Measurements from ENCODE around the gene PANK3.
"Not testable (repeated sequence)": the region's sequence is repeated elsewhere in the genome, so short reads cannot be mapped to it uniquely, and the experiment has no call there.

Gene PANK3

DNA sequence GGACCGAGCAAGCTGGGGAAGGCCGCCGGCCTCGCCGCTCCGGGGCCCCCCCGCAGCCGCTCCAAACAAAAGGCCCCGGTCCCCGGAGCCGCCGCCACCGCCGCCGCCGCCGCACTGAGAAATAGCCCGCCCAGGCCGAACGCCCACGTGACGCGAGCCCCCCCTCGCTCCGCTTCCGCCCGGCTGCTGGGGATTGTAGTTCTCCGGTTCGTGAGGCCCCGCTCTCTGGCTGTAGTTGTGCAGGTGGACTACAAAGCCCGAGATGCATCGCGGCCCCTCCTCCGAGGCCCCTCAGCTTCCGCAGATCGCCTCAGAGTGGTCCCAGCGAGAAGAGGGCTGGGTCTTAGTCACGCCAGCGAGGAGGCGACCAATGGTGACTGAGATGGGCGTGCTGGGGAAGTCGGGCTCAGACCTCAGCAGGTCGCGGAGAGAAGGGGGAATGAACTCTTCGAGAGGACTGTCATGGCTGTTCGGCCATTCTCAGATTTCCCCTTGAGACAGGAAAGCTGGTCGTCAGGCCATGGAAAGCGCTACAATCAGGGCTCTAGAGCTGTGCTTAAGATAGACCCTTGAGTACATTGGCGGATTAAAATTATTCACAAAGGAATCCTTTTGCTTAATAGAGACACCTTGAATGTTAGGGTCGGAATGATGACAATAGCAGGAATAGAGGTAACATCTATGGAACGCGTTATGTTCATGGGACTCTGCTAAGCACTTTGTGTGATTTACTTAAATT, 489 bp upstream of the PANK3 start:
- TF ChIP-seq EZH2 (optimal IDR thresholded peaks at IDR 0.05; ENCODE audit: low read depth, low read length) (no peak), EZH2phosphoT487 (IDR thresholded peaks at IDR 0.05; ENCODE audit: low read length) (no peak), CTCF (IDR thresholded peaks at IDR 0.05; ENCODE audit: low read length) (no peak)
- Histone ChIP-seq H3K9ac (ENCODE audit: low read length) (peak overlapping the region; percentile 94), H3K36me3 (replicated peaks; ENCODE audit: insufficient read depth, low read length) (no peaks in the 10 kb centered on the region), H3F3A (ENCODE audit: insufficient read depth, low read length) (0 out of 2 replicates have a peak, but pooled peaks cover 6% of the 10 kb centered on the region), H3K9me2 (replicated peaks; ENCODE audit: insufficient read depth, low read length) (no peaks in the 10 kb centered on the region), H3K4me3 (ENCODE audit: low read length) (peak overlapping the region; percentile 66), H4K20me1 (ENCODE audit: insufficient read depth, low read length) (no peaks in the 10 kb centered on the region; the same call in 1 of the 2 replicates), H3K79me2 (ENCODE audit: low read length) (peaks cover 45% of the 10 kb centered on the region), H3K9me3 (replicated peaks; ENCODE audit: insufficient read depth, low read length) (no peaks in the 10 kb centered on the region), H3K27ac (ENCODE audit: low read length) (peak overlapping the region; percentile 76), H3K4me1 (ENCODE audit: low read length) (peaks cover 22% of the 10 kb centered on the region), H3K4me2 (ENCODE audit: low read depth, low read length) (peak overlapping the region; percentile 92), H3K27me3 (replicated peaks; ENCODE audit: insufficient read depth, low read length) (no peaks in the 10 kb centered on the region), H2AFZ (ENCODE audit: low read length) (peak overlapping the region; percentile 77)
- DNase-seq = peak; percentile 99

- Histone ChIP-seq H3F3A (ENCODE audit: insufficient read depth, low read length) (no peaks in the 10 kb centered on the region), H3K9me2 (replicated peaks; ENCODE audit: insufficient read depth, low read length) (no peaks in the 10 kb centered on the region), H3K9me3 (replicated peaks; ENCODE audit: insufficient read depth, low read length) (no peaks in the 10 kb centered on the region), H3K4me2 (ENCODE audit: low read depth, low read length) (peak overlapping the region; percentile 53), H3K9ac (ENCODE audit: low read length) (peak overlapping the region; percentile 94; the same call in 1 of the 2 replicates), H3K79me2 (ENCODE audit: low read length) (peaks cover 53% of the 10 kb centered on the region), H3K27me3 (replicated peaks; ENCODE audit: insufficient read depth, low read length) (no peaks in the 10 kb centered on the region), H3K27ac (ENCODE audit: low read length) (no peak overlapping the region), H3K4me1 (ENCODE audit: low read length) (peaks cover 12% of the 10 kb centered on the region; the same call in 1 of the 2 replicates), H3K4me3 (ENCODE audit: low read length) (peak overlapping the region; percentile 99), H4K20me1 (ENCODE audit: insufficient read depth, low read length) (peaks cover 4% of the 10 kb centered on the region), H3K36me3 (replicated peaks; ENCODE audit: insufficient read depth, low read length) (no peaks in the 10 kb centered on the region), H2AFZ (ENCODE audit: low read length) (no peak overlapping the region)
- DNase-seq = no peak
- no peak for TF ChIP-seq CTCF (IDR thresholded peaks at IDR 0.05; ENCODE audit: low read length)
- TF ChIP-seq EZH2 (optimal IDR thresholded peaks at IDR 0.05; ENCODE audit: low read depth, low read length) = no peak
- no peak for TF ChIP-seq EZH2phosphoT487 (IDR thresholded peaks at IDR 0.05; ENCODE audit: low read length)
Measured at GRCh38 chr5:168578006-168578405, 1.2 kb downstream of the PANK3 start.

- no peak overlapping the region for H3K4me2 ChIP-seq (ENCODE audit: low read depth, low read length)
- H2AFZ ChIP-seq (ENCODE audit: low read length) = no peak overlapping the region
- H4K20me1 ChIP-seq (ENCODE audit: insufficient read depth, low read length) = peaks cover 10% of the 10 kb centered on the region
- H3K36me3 ChIP-seq (replicated peaks; ENCODE audit: insufficient read depth, low read length) = no peaks in the 10 kb centered on the region
- no peaks in the 10 kb centered on the region for H3F3A ChIP-seq (ENCODE audit: insufficient read depth, low read length)
- peaks cover 76% of the 10 kb centered on the region for H3K79me2 ChIP-seq (ENCODE audit: low read length)
- no peak overlapping the region for H3K27ac ChIP-seq (ENCODE audit: low read length)
- H3K4me1 ChIP-seq (ENCODE audit: low read length) = peaks cover 12% of the 10 kb centered on the region; the same call in 1 of the 2 replicates
- no peak overlapping the region for H3K4me3 ChIP-seq (ENCODE audit: low read length)
- TF ChIP-seq EZH2 (optimal IDR thresholded peaks at IDR 0.05; ENCODE audit: low read depth, low read length) (no peak), EZH2phosphoT487 (IDR thresholded peaks at IDR 0.05; ENCODE audit: low read length) (no peak)
- DNase-seq = no peak
- H3K9me2 ChIP-seq (replicated peaks; ENCODE audit: insufficient read depth, low read length) = no peaks in the 10 kb centered on the region
- no peak overlapping the region for H3K9ac ChIP-seq (ENCODE audit: low read length)
- no peaks in the 10 kb centered on the region for H3K9me3 ChIP-seq (replicated peaks; ENCODE audit: insufficient read depth, low read length)
- H3K27me3 ChIP-seq (replicated peaks; ENCODE audit: insufficient read depth, low read length) = no peaks in the 10 kb centered on the region
Measured at GRCh38 chr5:168575391-168576372, 3.5 kb downstream of the PANK3 start.

DNA sequence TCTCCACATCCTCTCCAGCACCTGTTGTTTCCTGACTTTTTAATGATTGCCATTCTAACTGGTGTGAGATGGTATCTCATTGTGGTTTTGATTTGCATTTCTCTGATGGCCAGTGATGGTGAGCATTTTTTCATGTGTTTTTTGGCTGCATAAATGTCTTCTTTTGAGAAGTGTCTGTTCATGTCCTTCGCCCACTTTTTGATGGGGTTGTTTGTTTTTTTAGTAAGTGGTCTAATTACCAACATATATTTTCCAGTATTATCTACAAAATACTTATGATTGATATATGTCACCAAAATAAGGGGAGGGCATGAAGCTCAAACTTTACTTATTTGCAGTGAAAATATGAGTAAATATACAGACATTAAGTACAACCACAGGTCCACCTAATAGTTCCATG, 5.0 kb downstream of the PANK3 start:
- H3K9me2 ChIP-seq (replicated peaks; ENCODE audit: insufficient read depth, low read length); H3K4me3 ChIP-seq (ENCODE audit: low read length); H3K9me3 ChIP-seq (replicated peaks; ENCODE audit: insufficient read depth, low read length); H3K9ac ChIP-seq (ENCODE audit: low read length); H3K4me1 ChIP-seq (ENCODE audit: low read length); H4K20me1 ChIP-seq (ENCODE audit: insufficient read depth, low read length); H3K36me3 ChIP-seq (replicated peaks; ENCODE audit: insufficient read depth, low read length); H2AFZ ChIP-seq (ENCODE audit: low read length); DNase-seq; H3K4me2 ChIP-seq (ENCODE audit: low read depth, low read length); H3F3A ChIP-seq (ENCODE audit: insufficient read depth, low read length); H3K27me3 ChIP-seq (replicated peaks; ENCODE audit: insufficient read depth, low read length); H3K27ac ChIP-seq (ENCODE audit: low read length): not testable (repeated sequence)
- H3K79me2 ChIP-seq (ENCODE audit: low read length) = peaks cover 89% of the 10 kb centered on the region

DNA sequence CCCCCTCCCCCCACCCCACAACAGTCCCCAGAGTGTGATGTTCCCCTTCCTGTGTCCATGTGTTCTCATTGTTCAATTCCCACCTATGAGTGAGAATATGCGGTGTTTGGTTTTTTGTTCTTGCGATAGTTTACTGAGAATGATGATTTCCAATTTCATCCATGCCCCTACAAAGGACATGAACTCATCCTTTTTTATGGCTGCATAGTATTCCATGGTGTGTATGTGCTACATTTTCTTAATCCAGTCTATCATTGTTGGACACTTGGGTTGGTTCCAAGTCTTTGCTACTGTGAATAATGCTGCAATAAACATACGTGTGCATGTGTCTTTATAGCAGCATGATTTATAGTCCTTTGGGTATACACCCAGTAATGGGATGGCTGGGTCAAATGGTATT, 5.5 kb downstream of the PANK3 start:
- H3K9me3 ChIP-seq (replicated peaks; ENCODE audit: insufficient read depth, low read length); H2AFZ ChIP-seq (ENCODE audit: low read length); H3K4me2 ChIP-seq (ENCODE audit: low read depth, low read length); H3K4me1 ChIP-seq (ENCODE audit: low read length); H3F3A ChIP-seq (ENCODE audit: insufficient read depth, low read length); H3K27ac ChIP-seq (ENCODE audit: low read length); H3K9ac ChIP-seq (ENCODE audit: low read length); H3K27me3 ChIP-seq (replicated peaks; ENCODE audit: insufficient read depth, low read length); DNase-seq; H3K9me2 ChIP-seq (replicated peaks; ENCODE audit: insufficient read depth, low read length); H4K20me1 ChIP-seq (ENCODE audit: insufficient read depth, low read length); H3K36me3 ChIP-seq (replicated peaks; ENCODE audit: insufficient read depth, low read length); H3K4me3 ChIP-seq (ENCODE audit: low read length): not testable (repeated sequence)
- H3K79me2 ChIP-seq (ENCODE audit: low read length) = peaks cover 85% of the 10 kb centered on the region

Measured in MM.1S (cell line).